WI38 (cell line): Measurements from ENCODE around the gene MCC.

Source experiments
- H3K4me3 ChIP-seq: 2 replicates; pipeline ENCODE4 v1.5.1; 2011; ENCODE audit warnings: low read depth, mild to moderate bottlenecking, control low read depth, low read length
- CTCF ChIP-seq: IDR thresholded peaks from 2 replicates; pipeline ENCODE4 v1.5.1; 2012; ENCODE audit warnings: low read depth, mild to moderate bottlenecking, control low read depth, low read length

The MCC gene

GRCh38 chr5:113224605-113225065, 263.6 kb downstream of the MCC start:
- no peak for TF ChIP-seq CTCF
- H3K4me3 ChIP-seq = no peak overlapping the region

- no peak for TF ChIP-seq CTCF
- no peak overlapping the region for H3K4me3 ChIP-seq
These were observed 264.2 kb downstream of the MCC start for GRCh38 chr5:113223831-113224604.

GRCh38 chr5:113223315-113223714, 264.9 kb downstream of the MCC start:
- no peak for TF ChIP-seq CTCF
- H3K4me3 ChIP-seq = no peak overlapping the region

- H3K4me3 ChIP-seq = no peak overlapping the region
- TF ChIP-seq CTCF = no peak
These were observed 266.7 kb downstream of the MCC start for GRCh38 chr5:113221294-113222176.

- no peak overlapping the region for H3K4me3 ChIP-seq
- no peak for TF ChIP-seq CTCF
These were observed 268.6 kb downstream of the MCC start for GRCh38 chr5:113219695-113220094.

GRCh38 chr5:113218906-113219517, 269.2 kb downstream of the MCC start:
- TF ChIP-seq CTCF = no peak
- H3K4me3 ChIP-seq = no peak overlapping the region

- TF ChIP-seq CTCF = no peak
- H3K4me3 ChIP-seq = no peak overlapping the region
These were observed 270.1 kb downstream of the MCC start for GRCh38 chr5:113218200-113218599.
